ENCODE measurements around the gene NDRG3. TPM values are rescaled to one million over a fixed set of nuclear protein-coding genes. Genes with fewer than 3 reads are reported as not detected.
"Not testable (repeated sequence)": the region's sequence is repeated elsewhere in the genome, so short reads cannot be mapped to it uniquely, and the experiment has no call there.

Gene NDRG3
- polyA plus RNA-seq, 3 donors: 27.8 to 31.6 (median 28.0) TPM

DNA sequence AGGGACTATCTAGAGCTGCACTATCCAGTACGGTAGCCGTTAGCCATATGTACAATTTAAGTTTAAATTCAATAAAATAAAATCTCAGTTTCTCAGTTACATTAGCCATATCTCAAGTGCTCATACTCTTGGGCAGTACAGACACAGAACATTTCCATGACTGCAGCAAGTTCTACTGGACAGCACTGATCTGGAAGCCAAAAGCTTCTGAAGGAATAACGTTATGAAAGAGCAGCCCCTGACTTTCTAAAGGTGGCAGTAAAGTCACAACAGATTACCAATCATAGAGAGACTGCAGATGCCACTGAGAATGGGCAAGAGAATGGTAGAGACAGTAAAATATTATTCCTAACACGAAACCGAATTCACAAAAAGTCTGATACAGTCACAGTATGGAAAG is 36.8 kb downstream of the NDRG3 start:
- no peak for DNase-seq

DNA sequence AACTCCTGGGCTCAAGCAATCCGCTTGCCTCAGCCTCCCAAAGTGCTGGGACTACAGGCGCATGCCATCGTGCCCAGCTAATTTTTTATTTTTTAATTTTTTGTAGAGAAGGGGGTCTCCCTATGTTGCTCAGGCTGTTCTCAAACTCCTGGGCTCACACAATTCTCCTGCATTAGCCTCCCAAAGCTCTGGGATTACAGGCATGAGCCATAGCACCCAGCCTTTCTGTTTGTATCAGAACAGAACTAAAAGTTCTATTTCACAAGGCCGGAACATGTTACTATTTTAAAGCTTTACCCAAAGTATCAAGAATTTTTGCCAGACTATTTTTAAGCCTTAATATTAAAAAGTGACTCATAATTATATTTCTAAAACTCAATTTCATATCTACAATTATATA is 42.4 kb downstream of the NDRG3 start:
- no peak for DNase-seq

DNA sequence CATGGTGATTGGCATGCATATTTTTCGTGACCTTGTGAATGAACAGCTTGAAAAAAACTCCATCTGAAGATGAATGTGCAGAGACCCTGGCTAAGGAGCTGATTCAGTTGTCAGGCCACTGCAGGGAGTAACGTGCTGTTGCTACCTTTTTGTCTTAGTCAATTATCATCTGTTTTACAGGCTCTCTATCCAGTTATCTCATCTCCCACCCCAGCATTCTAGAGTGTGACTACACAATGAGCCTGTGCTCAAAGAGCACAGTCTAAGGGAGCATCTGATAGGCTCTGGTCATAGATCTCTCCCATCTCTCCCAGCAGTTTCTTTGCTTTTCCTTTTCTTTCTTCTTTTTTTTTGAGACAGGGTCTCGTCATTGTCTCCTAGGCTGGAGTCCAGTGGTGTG is 45.5 kb downstream of the NDRG3 start:
- DNase-seq: no peak

DNA sequence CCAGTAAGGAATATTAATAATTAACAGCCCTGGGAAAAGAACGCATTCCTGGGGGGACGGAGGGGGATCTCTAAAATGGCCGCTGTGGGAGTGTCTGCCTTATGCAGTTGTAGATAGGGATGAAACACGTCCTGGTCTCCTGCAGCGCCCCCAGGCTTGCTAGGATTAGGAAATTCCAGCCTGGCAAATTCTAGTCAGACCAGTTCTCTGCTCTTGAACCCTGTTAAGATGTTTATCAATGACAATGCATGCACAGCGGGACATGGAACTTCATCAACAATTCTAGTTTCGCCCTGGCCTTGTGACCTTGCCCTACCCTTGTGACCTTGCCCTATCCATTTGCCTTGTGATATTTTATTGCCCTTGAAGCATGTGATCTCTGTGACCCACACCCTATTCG is 50.4 kb downstream of the NDRG3 start:
- not testable (repeated sequence) for DNase-seq

DNA sequence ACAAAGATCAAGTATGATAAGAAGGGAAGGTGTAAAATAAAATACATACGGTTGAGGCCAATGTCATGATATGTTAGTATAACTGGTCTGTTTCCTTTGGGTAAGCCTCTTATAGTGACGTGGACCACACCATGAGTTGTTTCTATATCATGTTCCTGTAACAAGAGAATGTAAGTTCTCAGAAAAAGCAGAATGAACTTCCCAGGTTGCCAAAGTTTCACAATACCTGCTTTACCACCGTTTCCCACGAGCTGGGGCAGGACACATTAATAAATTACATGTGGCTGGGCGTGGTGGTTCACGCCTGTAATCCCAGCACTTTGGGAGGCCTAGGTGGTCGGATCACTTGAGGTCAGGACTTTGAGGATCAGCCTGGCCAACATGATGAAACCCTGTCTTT is 57.3 kb downstream of the NDRG3 start:
- no peak for DNase-seq

DNA sequence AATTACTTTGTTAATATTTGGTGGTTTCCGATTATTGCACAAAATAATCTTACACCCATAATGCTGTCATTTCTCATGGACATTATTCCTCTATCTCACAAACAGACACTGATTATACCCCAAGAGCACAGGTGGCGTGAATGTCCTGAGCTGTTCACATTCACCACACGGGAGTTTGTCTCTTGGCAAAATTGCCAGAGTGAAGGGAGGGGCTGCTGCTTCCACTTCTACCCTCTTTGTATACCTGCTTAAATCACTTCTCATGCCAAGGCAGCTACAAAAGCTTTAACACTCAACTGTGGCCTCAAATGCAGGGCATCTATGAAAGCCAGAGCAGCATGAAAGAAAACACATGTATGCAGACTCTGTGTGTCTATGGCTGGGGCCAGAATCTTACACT is 58.0 kb downstream of the NDRG3 start:
- DNase-seq: no peak

DNA sequence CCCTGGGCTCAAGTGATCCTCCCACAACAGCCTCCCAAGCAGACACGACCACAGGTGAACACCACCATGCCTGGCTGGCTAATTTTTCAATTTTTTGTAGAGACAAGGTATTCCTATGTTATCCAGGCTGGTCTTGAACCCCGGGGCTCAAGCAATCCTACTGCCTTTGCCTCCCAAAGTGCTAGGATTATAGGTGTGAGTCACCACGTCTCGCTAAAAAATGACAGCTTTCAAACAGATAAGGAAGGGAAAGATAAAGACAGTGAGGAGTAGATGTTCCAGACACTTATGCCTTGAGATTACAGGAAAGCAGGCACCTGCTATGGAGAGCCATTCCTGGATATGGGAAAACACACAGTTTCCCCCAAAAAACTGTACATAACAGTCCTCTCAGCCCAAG is 58.9 kb downstream of the NDRG3 start:
- no peak for DNase-seq

DNA sequence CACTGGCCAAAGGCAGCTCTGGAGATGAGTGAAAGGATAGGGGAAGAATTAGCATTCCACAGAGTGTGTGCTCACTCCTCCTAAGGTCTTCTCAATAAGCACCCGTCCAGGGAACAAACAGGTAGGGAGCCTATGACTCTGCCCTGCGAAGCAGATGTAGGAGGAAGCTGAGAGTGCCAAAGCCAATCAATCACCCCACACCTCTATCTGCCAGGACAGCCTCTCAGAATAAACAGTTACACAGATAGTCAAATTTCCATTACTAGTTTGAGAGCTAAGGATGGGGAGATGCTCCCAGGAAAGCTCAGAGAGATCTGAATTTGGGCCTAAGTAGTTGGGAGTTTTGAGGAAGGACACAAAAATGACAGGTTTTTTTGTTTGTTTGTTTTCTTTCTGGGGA is 59.4 kb downstream of the NDRG3 start:
- no peak for DNase-seq

DNA sequence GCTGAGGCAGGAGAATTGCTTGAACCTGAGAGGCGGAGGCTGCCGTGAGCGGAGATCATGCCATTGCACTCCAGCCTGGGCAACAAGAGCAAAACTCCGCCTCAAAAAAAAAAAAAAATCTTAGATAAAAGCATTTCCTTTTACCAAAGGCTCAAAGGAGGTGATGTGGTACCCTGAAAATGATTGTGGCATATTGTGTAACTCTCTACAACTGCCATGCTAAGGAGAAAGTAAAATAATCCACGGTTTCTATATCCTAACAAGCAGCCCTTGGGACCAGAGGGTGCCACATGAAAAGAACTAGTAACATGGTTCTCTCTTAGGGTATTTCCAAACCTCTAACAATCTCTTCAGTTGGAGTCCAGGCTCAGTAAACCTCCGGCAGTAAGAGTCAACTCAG is 61.1 kb downstream of the NDRG3 start:
- DNase-seq: no peak

DNA sequence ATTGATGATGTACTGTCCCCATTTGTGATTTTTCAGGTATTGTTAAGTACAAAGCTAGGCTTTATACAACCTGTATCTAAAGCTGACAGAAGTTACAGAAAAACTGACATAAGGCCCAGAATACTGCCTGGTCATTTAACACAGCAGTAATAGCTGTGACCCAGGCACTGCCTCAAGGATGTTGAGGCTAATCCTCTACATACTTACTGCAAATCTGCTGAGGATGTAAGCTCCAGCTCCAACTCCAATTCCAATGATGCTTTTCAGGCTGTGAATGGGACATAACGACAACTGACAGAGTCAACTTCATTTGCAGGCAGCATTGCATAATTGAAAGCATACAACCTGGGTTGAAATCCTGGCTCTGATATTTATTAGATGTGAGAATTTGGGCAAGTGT is 63.6 kb downstream of the NDRG3 start:
- no peak for DNase-seq

DNA sequence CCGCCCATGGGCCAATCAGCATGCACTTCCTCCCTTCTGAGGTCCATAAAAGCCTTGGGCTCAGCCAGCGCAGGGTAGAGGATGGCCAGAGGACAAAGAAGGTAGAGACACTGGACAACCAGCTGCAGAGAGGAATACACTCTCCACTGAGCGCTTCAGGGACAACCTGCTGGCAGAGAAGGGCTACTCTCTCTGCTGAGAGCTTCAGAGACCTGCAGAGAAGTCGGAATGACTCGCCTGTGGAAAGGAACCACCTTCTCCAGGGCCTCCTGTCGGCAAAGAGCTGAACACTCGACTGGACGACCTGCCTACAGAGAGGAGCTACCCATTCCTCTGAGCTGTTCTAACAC is 68.5 kb downstream of the NDRG3 start:
- DNase-seq: no peak

DNA sequence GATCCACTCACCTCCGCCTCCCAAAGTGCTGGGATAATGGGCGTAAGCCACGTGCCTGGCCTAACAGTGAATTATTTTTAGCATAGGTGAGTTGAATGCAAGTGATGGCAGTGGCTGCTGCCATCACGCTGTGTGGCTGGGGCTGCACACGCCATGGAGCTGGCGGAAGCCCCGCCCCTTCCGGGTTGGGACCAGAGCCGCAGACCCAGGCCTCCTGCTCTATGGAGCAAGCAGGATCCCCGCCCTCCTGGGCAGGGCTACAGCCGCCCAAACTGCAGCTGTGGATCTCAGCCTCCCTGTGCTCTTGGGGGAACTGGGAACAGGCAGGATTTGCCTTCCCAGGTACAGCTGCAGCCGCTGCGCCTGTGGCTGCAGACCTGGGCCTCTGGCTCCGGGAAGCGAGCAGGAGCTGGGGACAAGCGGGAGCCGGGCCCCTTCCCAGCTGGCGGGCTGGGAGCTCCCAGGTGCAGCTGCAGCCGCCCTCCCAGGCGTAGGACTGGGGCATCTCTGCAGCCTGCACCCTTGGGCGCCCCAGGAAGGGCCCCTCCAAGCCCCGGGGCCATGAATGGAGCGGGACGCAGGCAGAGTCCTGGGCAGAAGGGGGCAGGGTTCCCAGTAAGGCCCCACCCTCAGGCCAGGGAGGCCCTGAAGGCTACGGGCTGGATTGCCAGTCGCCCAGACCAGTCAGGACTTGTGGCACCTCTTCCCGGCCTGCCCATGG is 69.0 kb downstream of the NDRG3 start:
- no peak for DNase-seq

DNA sequence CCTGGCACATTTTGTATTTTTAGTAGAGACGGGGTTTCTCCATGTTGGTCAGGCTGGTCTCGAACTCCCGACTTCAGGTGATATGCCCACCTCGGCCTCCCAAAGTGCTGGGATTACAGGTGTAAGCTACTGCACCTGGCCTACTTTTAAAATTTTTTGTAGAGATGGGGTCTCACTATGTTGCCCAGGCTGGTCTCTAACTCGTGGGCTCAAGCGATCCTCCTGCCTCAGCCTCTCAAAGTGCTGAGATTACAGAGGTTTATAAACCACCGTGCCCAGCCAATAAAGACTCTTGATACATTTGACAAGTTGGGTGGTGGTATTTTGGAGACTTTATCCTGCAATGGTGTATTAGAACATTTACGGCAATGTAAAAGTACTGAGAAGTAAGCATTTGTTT is 70.3 kb downstream of the NDRG3 start:
- not testable (repeated sequence) for DNase-seq

DNA sequence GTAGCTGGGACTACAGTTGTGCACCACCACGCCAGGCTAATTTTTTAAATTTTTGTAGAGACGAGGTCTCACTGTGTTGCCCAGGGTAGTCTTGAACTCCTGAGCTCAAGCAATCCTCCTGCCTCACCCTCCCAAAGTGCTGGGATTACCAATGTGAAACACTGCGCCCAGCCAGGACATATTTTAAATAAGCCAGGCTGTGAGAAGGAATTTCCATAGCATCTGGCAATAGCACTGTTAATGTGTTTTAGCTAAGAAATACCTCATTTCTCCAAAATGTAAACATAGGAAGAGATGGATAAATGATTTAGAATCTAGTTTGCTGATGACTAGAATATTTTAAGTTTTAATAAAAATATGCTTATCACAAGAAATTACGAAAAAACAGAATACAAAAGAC is 72.9 kb downstream of the NDRG3 start:
- no peak for DNase-seq

DNA sequence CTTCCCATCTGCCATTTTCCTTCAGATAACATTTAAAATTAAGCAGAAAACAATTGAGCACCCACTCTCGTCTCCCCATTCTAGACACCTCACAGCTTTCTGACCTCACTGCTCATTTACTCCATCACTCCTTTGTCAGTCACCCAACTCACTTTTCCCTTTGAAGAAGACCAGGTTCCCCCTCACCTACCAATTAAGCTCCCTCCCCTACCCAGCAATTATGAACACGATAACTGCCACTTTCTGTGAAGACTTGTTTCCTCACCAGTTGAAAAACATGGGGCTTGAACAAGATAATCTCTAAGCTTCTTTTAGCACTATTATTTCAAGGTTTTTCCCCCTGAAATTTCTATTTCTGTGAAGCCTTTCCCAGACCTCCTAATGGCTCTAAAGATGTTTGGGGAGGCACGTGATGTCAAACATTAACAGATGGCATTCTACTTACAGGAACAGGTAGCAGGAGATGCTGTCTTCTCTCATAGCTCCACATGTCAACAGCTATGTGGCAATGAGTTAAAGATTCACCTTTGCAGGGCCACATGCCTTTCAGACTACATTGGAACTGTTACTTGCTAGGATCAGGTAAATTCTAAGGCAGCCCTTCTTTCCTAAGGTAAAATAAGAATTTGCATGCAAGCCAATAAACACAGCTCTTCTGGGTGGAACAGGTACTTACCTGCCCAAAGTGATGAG is 75.1 kb downstream of the NDRG3 start:
- DNase-seq: no peak

DNA sequence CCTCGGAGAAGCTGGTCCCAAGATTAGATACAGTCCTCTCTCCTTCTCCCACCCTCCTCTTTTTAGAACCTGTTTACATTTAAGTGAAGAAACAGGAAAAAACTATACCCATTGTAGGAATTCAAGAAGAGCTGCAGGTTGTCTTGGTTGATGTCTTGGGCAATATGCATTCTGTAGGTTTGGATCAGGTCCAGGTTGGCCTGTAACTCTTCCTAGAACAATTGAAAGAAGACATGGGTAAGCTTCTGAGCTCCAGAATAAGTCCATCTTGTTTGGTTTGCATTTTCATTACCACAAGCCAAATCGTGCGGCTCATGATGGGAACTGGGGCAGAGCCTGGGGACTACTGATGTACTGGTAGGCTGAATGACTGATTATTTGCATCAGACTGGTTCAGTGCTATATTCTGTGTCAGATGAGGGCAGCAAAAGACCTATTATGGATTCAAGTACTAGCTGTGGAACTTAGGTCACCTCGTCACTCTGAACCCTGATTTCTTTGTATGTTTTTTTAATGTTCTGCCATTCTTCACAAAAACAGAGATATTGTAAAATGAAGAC is 79.6 kb downstream of the NDRG3 start:
- no peak for DNase-seq

DNA sequence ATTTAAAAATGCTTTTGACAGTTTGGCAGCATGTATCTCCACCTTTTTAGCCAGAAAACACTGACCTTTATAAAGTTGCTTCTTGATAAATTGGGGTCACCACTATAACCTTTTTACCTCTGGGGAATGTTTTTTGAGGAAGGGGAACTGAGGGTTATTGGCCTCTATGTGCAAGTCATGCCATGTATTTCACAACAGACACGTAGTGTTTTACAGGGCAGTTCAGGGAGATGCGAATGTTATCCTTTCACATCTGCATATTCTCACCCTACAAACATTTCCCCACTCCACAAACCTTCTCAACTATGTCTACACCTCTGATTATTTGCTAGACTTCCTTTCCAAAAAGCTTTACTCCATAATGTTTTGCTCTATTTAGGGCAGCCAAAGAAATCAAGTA is 82.9 kb downstream of the NDRG3 start:
- DNase-seq: no peak

DNA sequence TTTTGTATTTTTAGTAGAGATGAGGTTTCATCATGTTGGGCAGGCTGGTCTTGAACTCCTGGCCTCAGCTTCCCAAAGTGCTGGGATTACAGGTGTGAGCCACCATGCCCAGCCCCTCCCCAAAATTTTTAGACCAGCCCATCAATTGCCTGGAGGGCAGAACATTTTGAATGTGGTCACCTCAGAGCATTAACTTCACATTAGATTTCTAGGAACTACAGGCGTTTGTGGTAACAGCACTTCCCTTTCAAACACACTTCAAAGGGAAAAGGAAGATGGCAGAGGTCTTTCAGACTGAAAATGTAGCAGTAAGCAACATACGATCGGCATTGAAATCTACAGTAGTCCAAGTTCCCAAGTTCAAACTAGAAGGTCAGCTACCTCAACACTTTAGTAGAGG is 87.6 kb downstream of the NDRG3 start:
- DNase-seq: no peak

DNA sequence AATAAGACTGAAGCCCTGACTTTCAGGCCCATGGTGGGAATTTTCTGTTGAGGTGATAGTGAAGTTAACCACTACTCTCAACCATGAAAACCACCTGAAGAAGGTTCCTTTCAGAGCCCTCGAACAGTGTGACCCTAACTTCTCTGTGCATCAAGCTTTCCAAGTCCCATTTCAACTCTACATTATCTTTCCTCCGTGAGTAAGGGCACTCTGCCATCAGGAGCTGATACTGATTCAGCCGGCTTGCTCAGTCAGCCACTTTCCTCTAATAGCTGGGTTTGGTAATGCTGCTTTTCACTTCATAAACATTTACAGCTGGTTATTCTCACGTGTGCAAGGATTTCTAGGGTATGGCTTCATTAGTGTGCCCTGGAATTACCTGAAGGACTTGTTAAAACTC is 89.2 kb downstream of the NDRG3 start:
- DNase-seq: no peak

DNA sequence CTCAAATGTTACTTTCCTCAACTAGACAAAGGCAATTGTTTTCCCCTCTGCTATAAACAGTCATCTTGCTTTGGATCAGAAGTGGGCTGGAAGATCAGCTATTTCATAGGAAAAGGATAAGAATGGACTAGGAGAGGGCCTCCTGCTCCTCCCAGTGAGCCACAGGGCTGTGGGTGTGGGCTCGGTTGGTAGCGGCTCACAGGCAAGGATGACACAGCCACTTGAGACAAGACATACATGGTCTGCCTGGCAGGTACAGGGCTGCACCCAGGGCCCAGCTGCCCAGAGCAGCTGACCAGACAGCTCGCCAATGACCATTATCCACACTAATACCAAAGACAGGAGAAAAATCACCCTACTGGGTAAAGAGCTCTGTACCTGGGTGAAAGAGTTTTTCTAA is 90.9 kb downstream of the NDRG3 start:
- no peak for DNase-seq

DNA sequence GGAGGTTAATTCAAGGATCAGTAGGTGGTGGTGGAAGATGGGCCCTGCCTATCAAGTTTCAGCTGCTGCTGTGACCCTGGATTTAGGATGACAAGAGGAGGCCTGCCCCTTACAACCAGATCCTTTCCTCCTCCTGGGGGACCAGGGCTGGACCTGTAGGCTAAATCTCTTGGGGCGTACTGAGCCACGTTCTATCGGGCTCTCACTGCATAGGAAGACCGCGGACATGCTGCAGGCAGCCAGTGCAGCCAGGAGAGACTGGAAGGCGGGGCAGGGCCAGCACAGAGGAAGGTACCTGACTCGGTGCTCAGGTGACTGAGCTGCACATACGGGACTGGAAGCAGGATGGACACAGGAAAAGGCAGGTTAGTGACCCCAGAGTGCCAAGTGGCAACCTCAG is 91.4 kb downstream of the NDRG3 start:
- no peak for DNase-seq

DNA sequence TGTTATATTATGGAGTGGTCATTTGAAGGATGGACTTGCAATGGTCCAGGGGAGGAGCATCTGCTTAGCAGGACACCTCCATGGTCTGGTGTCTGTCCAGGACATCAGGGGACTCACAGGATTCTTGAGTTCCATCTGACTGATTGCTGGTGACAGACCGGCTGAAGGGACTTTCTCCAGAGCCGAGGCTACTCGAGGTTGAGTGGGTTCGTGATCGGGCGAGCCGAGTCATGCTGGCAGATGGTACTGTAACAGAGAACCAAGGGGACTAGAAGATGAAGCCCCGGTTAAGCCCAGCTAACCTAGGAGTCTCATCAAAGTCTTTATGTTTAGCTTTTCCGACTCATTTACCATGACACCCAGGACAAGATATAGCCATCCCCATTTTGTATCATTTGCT is 92.4 kb downstream of the NDRG3 start:
- no peak for DNase-seq

DNA sequence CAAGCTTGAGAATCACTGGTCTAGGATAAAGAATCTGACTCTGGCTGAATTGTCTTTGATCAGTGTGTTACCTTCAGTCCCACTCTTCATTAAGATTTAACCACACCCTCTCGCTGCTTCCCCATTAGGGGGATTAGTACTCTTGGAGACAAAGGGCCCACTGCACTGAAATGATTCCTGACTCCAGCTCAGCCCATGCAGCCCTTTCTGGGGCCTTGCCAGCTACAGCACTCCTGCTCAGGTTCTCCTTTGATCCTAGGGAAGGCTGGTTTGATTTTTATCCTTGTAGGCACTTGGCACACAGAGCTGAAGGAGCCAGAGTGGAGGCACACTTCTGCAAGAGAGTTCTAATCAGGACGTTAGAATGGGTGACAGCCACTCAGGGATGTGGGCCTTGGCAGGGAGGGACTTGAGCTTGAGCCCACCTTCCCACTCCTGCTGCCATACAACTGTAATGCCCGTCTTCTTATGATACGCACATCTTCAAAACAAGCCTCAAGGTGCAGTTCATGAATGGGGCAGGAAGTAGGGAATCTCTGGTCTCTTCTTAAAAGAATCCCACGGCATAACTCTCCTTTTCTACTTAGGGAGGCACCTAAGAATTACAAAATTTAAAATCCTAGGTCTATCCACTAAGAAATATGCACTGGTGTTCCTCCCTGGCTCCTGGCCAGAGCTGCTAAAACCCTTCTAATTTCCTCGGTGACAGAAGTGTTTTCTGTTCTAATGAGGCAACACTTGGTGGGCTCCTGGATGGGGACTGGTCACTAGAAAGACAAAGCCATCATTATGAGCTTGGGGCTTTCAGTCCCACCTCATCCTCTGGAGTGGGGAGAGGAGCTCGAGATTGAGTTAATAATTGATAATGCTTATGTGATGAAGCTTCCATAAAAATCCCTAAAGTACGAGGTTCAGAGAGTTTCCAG is 98.4 kb downstream of the NDRG3 start:
- no peak for DNase-seq

All from renal pelvis (tissue), 4 donors.